DOHH2 (cell line): Measurements from ENCODE around the gene CACNA1D.

Source experiments
- H3F3A ChIP-seq: fragments of 200-600 bp; sonication (generic), shearing (Covaris generic); 2 replicates; pipeline ENCODE4 v1.6.0; 2016; ENCODE audit warnings: antibody characterized with exemption, mild to moderate bottlenecking; ENCODE audit not compliant: control insufficient read depth, insufficient read depth
- H3K27ac ChIP-seq: fragments of 200-600 bp; sonication (generic); 2 replicates; pipeline ENCODE4 v1.5.1; 2014; ENCODE audit warnings: low read depth, mild to moderate bottlenecking, low read length, moderate library complexity
- H3K27me3 ChIP-seq: fragments of 200-600 bp; sonication (generic); 2 replicates; pipeline ENCODE4 v1.6.1; 2014; ENCODE audit warnings: mild to moderate bottlenecking, low read length, mixed read lengths; ENCODE audit not compliant: control insufficient read depth
- H3K36me3 ChIP-seq: fragments of 200-600 bp; sonication (generic); 2 replicates; pipeline ENCODE4 v1.6.1; 2014; ENCODE audit warnings: mild to moderate bottlenecking, low read length, moderate library complexity, mixed read lengths; ENCODE audit not compliant: control insufficient read depth
- H3K4me1 ChIP-seq: fragments of 200-600 bp; sonication (generic); 2 replicates; pipeline ENCODE4 v1.6.1; 2014; ENCODE audit warnings: mild to moderate bottlenecking, low read length, mixed read lengths; ENCODE audit not compliant: control insufficient read depth
- H3K4me2 ChIP-seq: fragments of 200-600 bp; sonication (generic); 2 replicates; pipeline ENCODE4 v1.6.0; 2014; ENCODE audit warnings: mild to moderate bottlenecking, low read length, moderate library complexity
- H3K4me3 ChIP-seq: fragments of 200-600 bp; sonication (generic); 2 replicates; pipeline ENCODE4 v1.5.1; 2014; ENCODE audit warnings: mild to moderate bottlenecking, low read length, mixed read lengths
- H3K79me2 ChIP-seq: fragments of 200-600 bp; sonication (generic); 2 replicates; pipeline ENCODE4 v1.6.1; 2014; ENCODE audit warnings: mild to moderate bottlenecking, low read length, mixed read lengths; ENCODE audit not compliant: control insufficient read depth
- H3K9me2 ChIP-seq: fragments of 200-600 bp; sonication (generic); replicated peaks from 2 replicates; pipeline ENCODE4 v1.6.1; 2014; ENCODE audit warnings: mild to moderate bottlenecking, low read length, mixed read lengths; ENCODE audit not compliant: control insufficient read depth
- H3K9me3 ChIP-seq: fragments of 200-600 bp; sonication (generic); 2 replicates; pipeline ENCODE4 v1.6.1; 2014; ENCODE audit warnings: antibody characterized with exemption, low read length, mixed read lengths; ENCODE audit not compliant: control insufficient read depth, insufficient read depth
- H4K20me1 ChIP-seq: fragments of 200-600 bp; sonication (generic); 2 replicates; pipeline ENCODE4 v1.6.0; 2014; ENCODE audit warnings: low read depth, mild to moderate bottlenecking, antibody characterized with exemption, low read length, moderate library complexity; ENCODE audit not compliant: control insufficient read depth, insufficient read depth
- CTCF ChIP-seq: fragments of 200-600 bp; sonication (generic); IDR thresholded peaks from one replicate; pipeline ENCODE4 v1.5.1; 2014; ENCODE audit warnings: antibody characterized with exemption, mild to moderate bottlenecking, low read depth, low read length; ENCODE audit not compliant: poor library complexity, severe bottlenecking
- EZH2phosphoT487 ChIP-seq: fragments of 200-600 bp; sonication (generic); IDR thresholded peaks from 2 replicates; pipeline ENCODE4 v1.6.1; 2017; ENCODE audit warnings: borderline replicate concordance, mild to moderate bottlenecking, antibody characterized with exemption, low read length, moderate library complexity, mixed read lengths

Gene CACNA1D

GRCh38 chr3:53846134-53846850 lies 351.9 kb downstream of the CACNA1D start, which contains the start of the genes CHDH and IL17RB:
Gene CHDH, minus strand, starts transcription at chr3:53846419. Its CDS starts 22,411 bp downstream, at chr3:53824008.
Gene IL17RB, plus strand, starts transcription at chr3:53846568. Its CDS starts 21 bp downstream, at chr3:53846589.
- Histone ChIP-seq H3K27me3 (peaks cover 51% of the 10 kb centered on the region), H3F3A (no peaks in the 10 kb centered on the region), H3K9me3 (no peaks in the 10 kb centered on the region), H4K20me1 (no peaks in the 10 kb centered on the region), H3K36me3 (no peaks in the 10 kb centered on the region), H3K4me2 (peak within 1 kb of the TSS; percentile 56), H3K4me3 (peak within 1 kb of the TSS; percentile 42), H3K9me2 (no peaks in the 10 kb centered on the region), H3K27ac (no peak within 1 kb of the TSS), H3K79me2 (no peaks in the 10 kb centered on the region), H3K4me1 (peaks cover 10% of the 10 kb centered on the region)
- TF ChIP-seq CTCF (no peak), EZH2phosphoT487 (no peak)

DNA sequence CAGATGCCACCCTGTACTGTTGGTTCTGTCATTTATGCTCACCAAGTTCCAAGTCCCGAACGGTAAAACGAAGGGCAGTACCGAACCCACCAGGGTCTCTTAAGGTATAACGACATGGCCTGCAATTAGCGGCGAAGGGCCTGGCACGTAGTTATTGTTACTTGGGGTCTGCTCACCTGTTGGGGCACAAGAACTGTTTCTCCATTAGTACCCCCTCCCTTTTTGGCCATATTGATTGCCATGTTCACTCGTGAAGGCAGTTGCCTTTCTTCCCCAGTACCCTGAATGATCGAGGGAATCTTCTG lies 352.4 kb downstream of the CACNA1D start:
- H3K27me3 ChIP-seq: peaks cover 51% of the 10 kb centered on the region

DNA sequence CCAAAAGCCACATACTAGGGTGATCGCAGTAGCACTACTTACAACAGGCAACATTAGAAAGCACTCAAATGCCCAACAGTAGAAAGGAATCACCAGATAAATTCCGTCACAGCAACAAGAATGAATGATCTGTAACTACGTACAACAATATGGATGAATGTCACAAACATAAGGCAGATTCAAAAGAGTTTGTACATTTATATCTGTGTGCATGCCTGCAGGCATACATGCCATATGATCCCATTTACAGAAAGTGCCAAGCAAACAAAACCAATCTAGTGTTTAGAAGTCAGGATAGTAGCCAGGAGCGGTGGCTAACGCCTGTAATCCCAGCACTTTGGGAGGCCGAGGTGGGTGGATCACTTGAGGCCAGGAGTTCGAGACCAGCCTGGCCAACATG lies 355.5 kb downstream of the CACNA1D start:
- Histone ChIP-seq H3F3A (no peaks in the 10 kb centered on the region), H3K4me3 (no peak overlapping the region), H3K4me1 (peaks cover 5% of the 10 kb centered on the region), H3K79me2 (no peaks in the 10 kb centered on the region), H3K9me3 (no peaks in the 10 kb centered on the region), H3K4me2 (no peak overlapping the region), H3K27me3 (peaks cover 27% of the 10 kb centered on the region), H3K27ac (no peak overlapping the region), H4K20me1 (no peaks in the 10 kb centered on the region), H3K9me2 (no peaks in the 10 kb centered on the region), H3K36me3 (no peaks in the 10 kb centered on the region)
- TF ChIP-seq EZH2phosphoT487: no peak
- no peak for TF ChIP-seq CTCF

More for the DNA sequence above, 352.4 kb downstream of the CACNA1D start:
- Histone ChIP-seq H4K20me1 (no peaks in the 10 kb centered on the region), H3K27ac (no peak overlapping the region), H3K36me3 (no peaks in the 10 kb centered on the region), H3K4me3 (no peak overlapping the region), H3F3A (no peaks in the 10 kb centered on the region), H3K9me2 (no peaks in the 10 kb centered on the region), H3K4me2 (no peak overlapping the region), H3K4me1 (peaks cover 10% of the 10 kb centered on the region), H3K79me2 (no peaks in the 10 kb centered on the region), H3K9me3 (no peaks in the 10 kb centered on the region)
- no peak for TF ChIP-seq EZH2phosphoT487
- no peak for TF ChIP-seq CTCF
